KMS-11 (cell line): ENCODE results near the gene C9orf43.

Source experiments
- H2AFZ ChIP-seq: fragments of 200-600 bp; sonication (generic); 2 replicates; pipeline ENCODE4 v1.6.1; 2016; ENCODE audit warnings: antibody characterized with exemption, mixed run types, low read depth
- H3K27ac ChIP-seq: fragments of 200-600 bp; sonication (generic); 2 replicates; pipeline ENCODE4 v1.6.1; 2016; ENCODE audit warnings: mild to moderate bottlenecking, mixed run types
- H3K27me3 ChIP-seq: fragments of 200-600 bp; sonication (generic); 2 replicates; pipeline ENCODE4 v1.6.1; 2017; ENCODE audit warnings: mild to moderate bottlenecking, low read depth, mixed run types, moderate library complexity; ENCODE audit not compliant: insufficient read depth
- H3K36me3 ChIP-seq: fragments of 200-600 bp; sonication (generic); 2 replicates; pipeline ENCODE4 v1.6.1; 2017; ENCODE audit warnings: mild to moderate bottlenecking, mixed run types; ENCODE audit not compliant: insufficient read depth
- H3K4me1 ChIP-seq: fragments of 200-600 bp; sonication (generic); 2 replicates; pipeline ENCODE4 v1.6.1; 2016; ENCODE audit warnings: mild to moderate bottlenecking, low read depth, mixed run types; ENCODE audit not compliant: poor library complexity, severe bottlenecking
- H3K4me2 ChIP-seq: fragments of 200-600 bp; sonication (generic); 2 replicates; pipeline ENCODE4 v1.7.0; 2016; ENCODE audit warnings: mild to moderate bottlenecking, mixed run types
- H3K4me3 ChIP-seq: fragments of 200-600 bp; sonication (generic); IDR thresholded peaks from 2 replicates; pipeline ENCODE4 v1.6.1; 2017; ENCODE audit warnings: low read depth, low read length, mixed read lengths; ENCODE audit not compliant: insufficient read depth
- H3K79me2 ChIP-seq: fragments of 200-600 bp; sonication (generic); 2 replicates; pipeline ENCODE4 v1.6.1; 2016; ENCODE audit warnings: low read depth, mixed run types; ENCODE audit not compliant: insufficient read depth
- H3K9ac ChIP-seq: fragments of 200-600 bp; sonication (generic); 2 replicates; pipeline ENCODE4 v1.6.1; 2016; ENCODE audit warnings: mild to moderate bottlenecking, mixed run types
- H4K20me1 ChIP-seq: fragments of 200-600 bp; sonication (generic); 2 replicates; pipeline ENCODE4 v1.6.1; 2016; ENCODE audit warnings: mild to moderate bottlenecking, mixed run types; ENCODE audit not compliant: insufficient read depth
- CTCF ChIP-seq: fragments of 200-600 bp; sonication (generic); conservative IDR thresholded peaks from 2 replicates; pipeline ENCODE4 v1.6.1; 2017; ENCODE audit warnings: low read depth, mild to moderate bottlenecking, antibody characterized with exemption, low read length, moderate library complexity, mixed read lengths

C9orf43 gene

GRCh38 chr9:113421726-113422125 lies 11.2 kb downstream of the C9orf43 start:
- Histone ChIP-seq H4K20me1 (no peaks in the 10 kb centered on the region), H3K27me3 (no peaks in the 10 kb centered on the region), H3K27ac (no peak overlapping the region), H3K4me1 (no peaks in the 10 kb centered on the region), H3K79me2 (no peaks in the 10 kb centered on the region), H3K9ac (no peak overlapping the region), H3K36me3 (no peaks in the 10 kb centered on the region), H2AFZ (no peak overlapping the region), H3K4me2 (no peak overlapping the region), H3K4me3 (no peak overlapping the region)
- no peak for TF ChIP-seq CTCF

GRCh38 chr9:113425072-113425471 lies 14.5 kb downstream of the C9orf43 start:
- Histone ChIP-seq H3K79me2 (no peaks in the 10 kb centered on the region), H3K27ac (no peak overlapping the region), H2AFZ (no peak overlapping the region), H4K20me1 (no peaks in the 10 kb centered on the region), H3K4me3 (no peak overlapping the region), H3K4me1 (no peaks in the 10 kb centered on the region), H3K4me2 (no peak overlapping the region), H3K27me3 (no peaks in the 10 kb centered on the region), H3K9ac (no peak overlapping the region), H3K36me3 (no peaks in the 10 kb centered on the region)
- no peak for TF ChIP-seq CTCF

GRCh38 chr9:113426701-113427100 lies 16.2 kb downstream of the C9orf43 start:
- no peaks in the 10 kb centered on the region for H3K27me3 ChIP-seq
- no peak overlapping the region for H3K27ac ChIP-seq
- no peak for TF ChIP-seq CTCF
- H2AFZ ChIP-seq, result no peak overlapping the region
- no peaks in the 10 kb centered on the region for H3K79me2 ChIP-seq
- no peak overlapping the region for H3K9ac ChIP-seq
- no peaks in the 10 kb centered on the region for H3K36me3 ChIP-seq
- no peak overlapping the region for H3K4me2 ChIP-seq
- H3K4me1 ChIP-seq, result no peaks in the 10 kb centered on the region
- H4K20me1 ChIP-seq, result no peaks in the 10 kb centered on the region
- H3K4me3 ChIP-seq, result no peak overlapping the region

- TF ChIP-seq CTCF, result no peak
- H3K4me1 ChIP-seq, result no peaks in the 10 kb centered on the region
- H3K27me3 ChIP-seq, result no peaks in the 10 kb centered on the region
- H3K9ac ChIP-seq, result no peak overlapping the region
- H4K20me1 ChIP-seq, result no peaks in the 10 kb centered on the region
- no peak overlapping the region for H3K4me3 ChIP-seq
- no peaks in the 10 kb centered on the region for H3K36me3 ChIP-seq
- no peak overlapping the region for H3K4me2 ChIP-seq
- H3K27ac ChIP-seq, result no peak overlapping the region
- H2AFZ ChIP-seq, result no peak overlapping the region
- H3K79me2 ChIP-seq, result no peaks in the 10 kb centered on the region
Observed at GRCh38 chr9:113427629-113428028, 17.1 kb downstream of the C9orf43 start.
